ENCODE measurements around the gene DOCK11.

DNA sequence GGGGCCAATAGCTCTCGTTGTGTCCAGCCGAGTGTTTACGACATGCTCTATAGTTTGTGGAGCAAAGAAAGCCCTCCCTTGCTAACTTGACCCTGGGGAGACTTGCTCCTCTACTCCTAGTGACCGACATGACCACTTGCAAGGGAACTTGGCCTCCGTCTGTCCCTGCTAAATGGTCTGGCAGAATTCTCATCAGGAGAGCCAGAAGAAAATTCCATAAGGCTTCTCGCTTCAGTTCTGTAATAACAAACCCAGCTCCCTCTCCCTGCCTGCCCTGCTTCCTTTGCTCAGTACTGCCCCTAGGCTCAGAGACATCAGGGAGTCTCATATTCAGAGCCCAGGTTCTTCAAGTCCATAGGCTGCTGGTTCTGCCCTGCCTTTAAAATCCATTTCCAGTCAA is 13.0 kb downstream of the DOCK11 start:
- TF ChIP-seq, protein P1, sequence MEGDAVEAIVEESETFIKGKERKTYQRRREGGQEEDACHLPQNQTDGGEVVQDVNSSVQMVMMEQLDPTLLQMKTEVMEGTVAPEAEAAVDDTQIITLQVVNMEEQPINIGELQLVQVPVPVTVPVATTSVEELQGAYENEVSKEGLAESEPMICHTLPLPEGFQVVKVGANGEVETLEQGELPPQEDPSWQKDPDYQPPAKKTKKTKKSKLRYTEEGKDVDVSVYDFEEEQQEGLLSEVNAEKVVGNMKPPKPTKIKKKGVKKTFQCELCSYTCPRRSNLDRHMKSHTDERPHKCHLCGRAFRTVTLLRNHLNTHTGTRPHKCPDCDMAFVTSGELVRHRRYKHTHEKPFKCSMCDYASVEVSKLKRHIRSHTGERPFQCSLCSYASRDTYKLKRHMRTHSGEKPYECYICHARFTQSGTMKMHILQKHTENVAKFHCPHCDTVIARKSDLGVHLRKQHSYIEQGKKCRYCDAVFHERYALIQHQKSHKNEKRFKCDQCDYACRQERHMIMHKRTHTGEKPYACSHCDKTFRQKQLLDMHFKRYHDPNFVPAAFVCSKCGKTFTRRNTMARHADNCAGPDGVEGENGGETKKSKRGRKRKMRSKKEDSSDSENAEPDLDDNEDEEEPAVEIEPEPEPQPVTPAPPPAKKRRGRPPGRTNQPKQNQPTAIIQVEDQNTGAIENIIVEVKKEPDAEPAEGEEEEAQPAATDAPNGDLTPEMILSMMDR (IDR thresholded peaks at IDR 0.05; ENCODE audit: low read depth, low read length), result no peak
- no peak for TF ChIP-seq POLR2A (IDR thresholded peaks at IDR 0.05; ENCODE audit: extremely low read depth, insufficient read length)

Data from NB4 (cell line).